RPMI7951 (cell line): Measurements from ENCODE around the gene KRT39. TPM values are rescaled to one million over a fixed set of nuclear protein-coding genes. Genes with fewer than 3 reads are reported as not detected.
A peak's percentile ranks its signal among the peaks of the same experiment; 100 is the strongest.
"Not testable (repeated sequence)": the region's sequence is repeated elsewhere in the genome, so short reads cannot be mapped to it uniquely, and the experiment has no call there.

Experiments
- DNase-seq: peaks from one replicate; pipeline ENCODE4 v3.0.0-alpha.2; 2012; ENCODE audit warnings: low read depth
- total RNA-seq: library from RNA; depleted of rRNA; stranded (reverse); fragments of >200 nt; shearing (Covaris generic); gene quantifications from 2 replicates; pipeline ENCODE4 v1.2.3, GENCODE V29; 2014

Gene KRT39
- total RNA-seq, 1 experiment from 2014 or later = 0.24 TPM

GRCh38 chr17:40940266-40940665 lies 26.5 kb downstream of the KRT39 start:
- no peak for DNase-seq

DNA sequence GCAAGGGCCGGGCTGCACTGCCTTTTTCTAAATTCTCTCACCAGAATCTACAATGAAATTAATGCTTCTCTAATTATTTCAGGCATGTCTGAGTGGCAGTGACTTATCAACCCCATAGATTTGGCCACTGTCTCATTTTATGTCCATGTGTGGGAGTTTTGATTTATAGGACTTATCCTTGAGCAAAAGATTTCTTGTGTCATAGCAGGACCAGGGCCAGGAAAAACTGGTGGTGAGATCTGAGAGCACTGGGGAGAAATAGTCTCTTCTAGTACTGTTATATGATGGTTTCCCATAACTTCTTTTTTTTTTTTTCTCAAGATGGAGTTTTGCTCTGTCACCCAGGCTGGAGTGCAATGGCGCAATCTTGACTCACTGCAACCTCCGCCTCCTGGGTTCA lies 27.8 kb downstream of the KRT39 start:
- DNase-seq = no peak

DNA sequence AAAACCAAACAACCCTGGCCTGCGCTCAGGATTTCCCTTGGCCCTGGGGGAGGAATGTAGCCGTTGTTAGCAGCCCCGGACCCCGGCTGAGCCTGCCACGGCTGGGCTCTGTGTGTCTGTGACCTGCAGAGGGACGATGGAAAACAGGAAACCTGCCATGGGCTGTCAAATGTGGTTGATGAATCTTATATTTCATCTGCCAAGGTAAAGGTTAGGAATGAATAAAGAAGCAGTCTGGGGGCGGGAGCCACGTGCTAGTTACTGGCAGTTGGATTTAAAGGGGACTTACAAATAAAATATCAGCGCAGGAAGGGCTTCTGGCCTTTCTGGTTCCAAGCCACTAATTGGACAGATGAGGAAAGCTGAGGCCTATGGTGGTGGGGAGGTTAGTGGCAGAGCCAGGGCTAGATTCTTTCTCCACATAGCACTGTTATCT lies 29.3 kb downstream of the KRT39 start, which contains the start of gene KRT23:
Gene KRT23 (minus strand): TSS at position 263 of the 436 bp plus-strand sequence. CDS start 1,043 bp downstream, outside the sequence.
- DNase-seq = no peak

DNA sequence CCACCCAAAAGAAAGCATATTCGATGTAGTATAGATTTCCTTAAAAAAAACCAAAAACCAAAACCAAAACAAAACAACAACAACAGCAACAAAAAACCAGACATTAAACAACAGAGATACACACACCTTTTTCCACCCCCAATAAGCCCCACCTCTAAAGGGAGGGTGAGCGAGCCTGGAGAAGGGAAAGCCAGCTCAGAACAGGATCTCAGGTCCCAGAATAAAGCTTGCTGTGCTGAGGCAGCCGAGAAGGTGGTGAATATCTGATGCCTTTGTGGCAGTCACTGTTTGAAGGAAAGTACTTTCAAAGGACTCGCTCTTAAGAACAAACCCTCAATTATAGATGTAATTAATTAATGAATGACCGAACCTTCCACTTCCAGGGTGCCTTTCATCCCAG lies 29.8 kb downstream of the KRT39 start:
- no peak for DNase-seq

DNA sequence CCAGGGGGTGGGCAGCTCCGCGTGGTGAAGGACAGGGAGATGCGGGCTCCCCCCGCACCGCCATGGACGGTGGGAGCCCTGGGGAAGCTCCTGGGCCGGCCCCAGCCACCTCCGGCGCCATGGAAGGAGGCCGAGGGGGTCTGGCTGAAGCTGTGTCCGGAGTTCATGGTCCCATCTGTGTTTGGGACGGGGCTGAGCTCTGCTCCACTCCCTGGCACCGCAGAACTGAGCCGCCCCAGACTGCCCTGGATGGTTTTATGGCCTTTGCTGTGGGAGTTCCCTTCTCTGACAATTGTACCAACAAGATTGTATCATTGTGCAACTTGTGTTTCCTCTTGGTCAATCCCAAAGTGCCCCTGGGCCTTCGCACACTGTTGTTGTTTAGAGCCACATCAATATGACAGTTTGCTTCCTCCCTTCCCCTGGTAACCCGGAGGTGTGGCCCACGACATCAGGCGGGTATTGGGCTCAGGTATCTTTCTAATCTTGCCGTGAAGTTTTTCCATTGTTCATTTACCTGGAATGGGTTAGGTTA lies 30.2 kb downstream of the KRT39 start:
- no peak for DNase-seq

GRCh38 chr17:40935624-40936023 lies 31.1 kb downstream of the KRT39 start:
- DNase-seq = no peak

GRCh38 chr17:40932608-40933007 lies 34.1 kb downstream of the KRT39 start:
- peak; percentile 19 for DNase-seq

GRCh38 chr17:40931311-40931710 lies 35.4 kb downstream of the KRT39 start:
- DNase-seq = no peak

GRCh38 chr17:40926341-40926740 lies 40.4 kb downstream of the KRT39 start:
- peak; percentile 52 for DNase-seq

GRCh38 chr17:40922239-40922638 lies 44.5 kb downstream of the KRT39 start:
- DNase-seq = peak; percentile 86

DNA sequence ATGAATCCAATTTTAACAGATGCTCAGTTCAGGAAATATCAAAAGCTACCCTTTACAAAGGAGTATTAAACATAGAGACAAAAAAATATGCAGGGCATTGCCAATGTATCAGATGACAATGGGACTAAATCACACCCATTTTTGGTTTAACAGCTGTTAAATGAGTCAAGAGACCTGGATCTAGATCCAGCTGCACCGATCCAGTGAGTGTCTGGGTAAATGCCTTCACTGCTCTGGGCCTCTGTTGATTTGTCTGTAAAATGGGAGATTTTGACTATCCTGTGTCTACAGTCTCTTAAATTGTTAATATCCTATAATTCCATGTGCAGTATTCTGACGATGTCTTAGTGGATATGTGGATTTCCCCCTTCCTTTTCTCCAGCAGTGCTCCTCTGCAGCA lies 45.7 kb downstream of the KRT39 start:
- DNase-seq = peak; percentile 31

DNA sequence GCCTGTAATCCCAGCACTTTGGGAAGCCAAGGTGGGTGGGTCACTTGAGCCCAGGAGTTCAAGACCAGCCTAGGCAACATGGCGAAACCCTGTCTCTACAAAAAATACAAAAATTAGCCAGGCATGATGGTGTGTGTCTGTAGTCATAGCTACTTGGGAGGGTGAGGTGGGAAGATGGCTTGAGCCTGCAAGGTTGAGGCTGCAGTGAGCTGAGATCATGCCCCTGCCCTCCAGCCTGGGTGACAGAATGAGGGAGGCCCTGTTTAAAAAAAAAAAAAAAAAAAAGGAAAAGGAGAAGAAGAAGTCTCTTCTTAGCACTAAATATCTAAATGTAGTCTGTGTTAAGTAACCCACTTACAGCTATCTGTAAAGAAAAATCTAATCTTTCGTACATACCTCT lies 49.6 kb downstream of the KRT39 start:
- DNase-seq = not testable (repeated sequence)

GRCh38 chr17:40916366-40916765 lies 50.4 kb downstream of the KRT39 start:
- peak; percentile 36 for DNase-seq

- no peak for DNase-seq
These were observed 51.0 kb downstream of the KRT39 start for GRCh38 chr17:40915721-40916256.

DNA sequence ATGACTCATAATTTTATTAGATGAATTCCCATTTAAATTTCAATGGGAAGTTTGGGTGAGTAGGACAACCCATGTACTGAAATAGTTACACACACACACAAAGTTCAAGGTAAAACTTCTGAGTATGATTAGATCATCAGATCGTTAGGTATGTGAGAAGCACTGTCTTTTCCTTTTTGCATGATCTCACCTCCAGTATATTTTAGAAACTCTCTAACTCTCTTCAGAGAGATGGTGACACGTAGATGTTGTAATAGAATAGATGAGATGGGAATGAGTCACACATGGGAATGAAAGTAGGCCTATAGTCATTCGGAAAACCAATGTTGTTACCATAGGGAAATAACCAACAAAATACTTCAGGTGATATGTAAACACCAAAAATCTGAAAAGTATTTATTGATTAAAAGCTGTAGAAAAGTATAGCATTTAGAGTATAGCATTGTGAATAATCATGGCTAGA lies 51.5 kb downstream of the KRT39 start:
- peak; percentile 84 for DNase-seq

GRCh38 chr17:40914075-40914855 lies 52.5 kb downstream of the KRT39 start:
- DNase-seq = no peak

GRCh38 chr17:40912486-40913210 lies 54.1 kb downstream of the KRT39 start:
- DNase-seq = no peak

DNA sequence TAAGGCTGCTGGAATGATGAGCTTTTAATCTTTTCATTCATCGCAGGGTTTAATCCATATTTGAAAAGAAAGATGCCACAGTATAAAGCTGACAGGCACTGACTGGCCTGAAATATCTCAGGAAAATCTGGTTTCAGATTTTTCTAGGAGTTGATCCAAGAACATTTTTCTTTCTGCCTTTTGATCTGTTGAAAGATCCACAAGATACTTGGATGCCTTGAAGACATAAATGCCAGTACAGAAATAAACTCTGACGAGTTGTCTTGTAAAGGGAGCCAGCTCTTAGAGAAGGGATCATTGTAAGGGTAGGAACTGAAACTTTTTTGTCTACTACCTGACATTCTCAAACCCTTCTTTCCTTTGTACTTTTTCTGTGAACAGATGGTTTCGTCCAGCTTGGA lies 56.3 kb downstream of the KRT39 start:
- peak; percentile 81 for DNase-seq

DNA sequence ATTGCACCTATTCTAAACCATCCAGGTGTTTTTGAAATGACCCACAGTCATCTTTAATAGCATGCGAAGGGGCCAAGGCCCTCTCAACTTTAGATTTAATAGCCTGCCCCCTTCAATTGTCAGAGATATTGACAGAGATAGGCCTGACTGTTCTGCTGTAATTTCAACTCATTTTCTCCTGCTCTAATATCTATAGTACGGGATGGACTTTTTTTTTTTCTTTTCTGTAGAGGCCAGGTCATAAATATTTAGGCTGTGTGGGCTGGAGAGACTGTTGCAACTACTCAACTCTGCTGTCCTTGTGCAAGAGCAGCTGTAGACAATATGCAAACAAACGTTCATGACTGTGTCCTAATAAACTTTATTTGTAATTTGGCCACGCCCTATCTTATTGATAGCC lies 57.0 kb downstream of the KRT39 start:
- peak; percentile 36 for DNase-seq

DNA sequence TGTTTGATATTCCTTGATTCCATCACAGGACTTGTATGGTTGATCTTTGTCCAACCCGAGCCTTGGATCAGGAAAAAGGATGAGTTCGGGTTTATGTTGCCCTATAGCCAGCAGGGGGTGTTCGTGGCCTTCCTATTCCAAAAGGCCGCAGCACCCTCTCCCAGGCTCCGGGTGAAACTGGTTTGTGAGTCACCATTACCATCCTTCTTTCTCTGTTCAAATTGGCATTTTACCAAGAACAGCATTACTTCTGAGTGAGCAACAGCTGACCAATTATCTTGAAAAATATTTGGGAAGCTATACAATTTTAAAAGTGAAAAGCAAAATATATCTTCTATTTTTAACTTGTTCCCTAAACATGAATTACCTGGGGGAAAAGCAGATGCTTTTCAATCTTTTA lies 57.4 kb downstream of the KRT39 start:
- peak; percentile 91 for DNase-seq
